OCI-LY1 (cell line): ENCODE results near the gene VWCE.

Experiments used
- H2AFZ ChIP-seq: fragments of 200-600 bp; sonication (generic), shearing (Covaris generic); 2 replicates; pipeline ENCODE4 v1.6.0; 2014; ENCODE audit warnings: antibody characterized with exemption, mild to moderate bottlenecking, low read length
- H3F3A ChIP-seq: fragments of 200-600 bp; sonication (generic), shearing (Covaris generic); 2 replicates; pipeline ENCODE4 v1.6.0; 2014; ENCODE audit warnings: mild to moderate bottlenecking, antibody characterized with exemption, low read length, moderate library complexity; ENCODE audit not compliant: insufficient read depth
- H3K27ac ChIP-seq: fragments of 200-600 bp; sonication (generic); 2 replicates; pipeline ENCODE4 v1.5.1; 2014; ENCODE audit warnings: low read length, mixed run types, mild to moderate bottlenecking, low read depth; ENCODE audit not compliant: poor library complexity, severe bottlenecking
- H3K27me3 ChIP-seq: fragments of 200-600 bp; sonication (generic); 2 replicates; pipeline ENCODE4 v1.6.0; 2014; ENCODE audit warnings: antibody characterized with exemption, mild to moderate bottlenecking, low read length, moderate library complexity; ENCODE audit not compliant: insufficient read depth
- H3K36me3 ChIP-seq: fragments of 200-600 bp; sonication (generic); 2 replicates; pipeline ENCODE4 v1.6.1; 2014; ENCODE audit warnings: mild to moderate bottlenecking, antibody characterized with exemption, low read length, moderate library complexity, mixed read lengths; ENCODE audit not compliant: insufficient read depth
- H3K4me1 ChIP-seq: fragments of 200-600 bp; sonication (generic); 2 replicates; pipeline ENCODE4 v1.5.1; 2014; ENCODE audit warnings: mild to moderate bottlenecking, low read length, moderate library complexity; ENCODE audit not compliant: insufficient read depth, severe bottlenecking
- H3K4me2 ChIP-seq: fragments of 200-600 bp; sonication (generic), shearing (Covaris generic); 2 replicates; pipeline ENCODE4 v1.6.1; 2014; ENCODE audit warnings: low read length
- H3K4me3 ChIP-seq: fragments of 200-600 bp; sonication (generic); 2 replicates; pipeline ENCODE4 v1.5.1; 2014; ENCODE audit warnings: low read length, low read depth, mild to moderate bottlenecking, mixed read lengths; ENCODE audit not compliant: poor library complexity, severe bottlenecking
- H3K79me2 ChIP-seq: fragments of 200-600 bp; shearing (Covaris generic); 2 replicates; pipeline ENCODE4 v1.6.1; 2016; ENCODE audit warnings: mixed run types, low read length, mixed read lengths; ENCODE audit not compliant: insufficient read depth
- H3K9ac ChIP-seq: fragments of 200-600 bp; sonication (generic), shearing (Covaris generic); 2 replicates; pipeline ENCODE4 v1.6.1; 2014; ENCODE audit warnings: mild to moderate bottlenecking, low read length, mixed read lengths
- H3K9me2 ChIP-seq: fragments of 200-600 bp; sonication (generic), shearing (Covaris generic); 2 replicates; pipeline ENCODE4 v1.6.1; 2014; ENCODE audit warnings: low read depth, mild to moderate bottlenecking, low read length, mixed read lengths
- H3K9me3 ChIP-seq: fragments of 200-600 bp; shearing (Covaris generic); 2 replicates; pipeline ENCODE4 v1.6.1; 2014; ENCODE audit warnings: low read length, mixed read lengths
- H4K20me1 ChIP-seq: fragments of 200-600 bp; sonication (generic), shearing (Covaris generic); 2 replicates; pipeline ENCODE4 v1.6.0; 2016; ENCODE audit warnings: mild to moderate bottlenecking, low read length; ENCODE audit not compliant: insufficient read depth
- EZH2 ChIP-seq: fragments of 200-600 bp; sonication (generic), shearing (Covaris generic); IDR thresholded peaks from 2 replicates; pipeline ENCODE4 v1.8.0; 2017; ENCODE audit warnings: borderline replicate concordance, mixed run types, mild to moderate bottlenecking, antibody characterized with exemption, low read length, moderate library complexity, mixed read lengths
- TF ChIP-seq, protein P1 (sequence below): fragments of 200-600 bp; sonication (generic), shearing (Covaris generic); IDR thresholded peaks from 2 replicates; pipeline ENCODE4 v1.5.1; 2017; ENCODE audit warnings: mild to moderate bottlenecking, antibody characterized with exemption, low read length, moderate library complexity, mixed read lengths

The VWCE gene

GRCh38 chr11:61341706-61342105 is 46.6 kb upstream of the VWCE start:
- Histone ChIP-seq H3K27ac (no peak overlapping the region), H3K27me3 (no peaks in the 10 kb centered on the region), H3K4me1 (peaks cover 1% of the 10 kb centered on the region), H4K20me1 (no peaks in the 10 kb centered on the region), H2AFZ (no peak overlapping the region), H3K9me3 (no peaks in the 10 kb centered on the region), H3F3A (no peaks in the 10 kb centered on the region; the same call in 1 of the 2 replicates), H3K36me3 (peaks cover 53% of the 10 kb centered on the region), H3K79me2 (no peaks in the 10 kb centered on the region), H3K9me2 (no peaks in the 10 kb centered on the region), H3K9ac (no peak overlapping the region), H3K4me2 (no peak overlapping the region), H3K4me3 (no peak overlapping the region)
- TF ChIP-seq EZH2: no peak
- TF ChIP-seq, protein P1, sequence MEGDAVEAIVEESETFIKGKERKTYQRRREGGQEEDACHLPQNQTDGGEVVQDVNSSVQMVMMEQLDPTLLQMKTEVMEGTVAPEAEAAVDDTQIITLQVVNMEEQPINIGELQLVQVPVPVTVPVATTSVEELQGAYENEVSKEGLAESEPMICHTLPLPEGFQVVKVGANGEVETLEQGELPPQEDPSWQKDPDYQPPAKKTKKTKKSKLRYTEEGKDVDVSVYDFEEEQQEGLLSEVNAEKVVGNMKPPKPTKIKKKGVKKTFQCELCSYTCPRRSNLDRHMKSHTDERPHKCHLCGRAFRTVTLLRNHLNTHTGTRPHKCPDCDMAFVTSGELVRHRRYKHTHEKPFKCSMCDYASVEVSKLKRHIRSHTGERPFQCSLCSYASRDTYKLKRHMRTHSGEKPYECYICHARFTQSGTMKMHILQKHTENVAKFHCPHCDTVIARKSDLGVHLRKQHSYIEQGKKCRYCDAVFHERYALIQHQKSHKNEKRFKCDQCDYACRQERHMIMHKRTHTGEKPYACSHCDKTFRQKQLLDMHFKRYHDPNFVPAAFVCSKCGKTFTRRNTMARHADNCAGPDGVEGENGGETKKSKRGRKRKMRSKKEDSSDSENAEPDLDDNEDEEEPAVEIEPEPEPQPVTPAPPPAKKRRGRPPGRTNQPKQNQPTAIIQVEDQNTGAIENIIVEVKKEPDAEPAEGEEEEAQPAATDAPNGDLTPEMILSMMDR: no peak

DNA sequence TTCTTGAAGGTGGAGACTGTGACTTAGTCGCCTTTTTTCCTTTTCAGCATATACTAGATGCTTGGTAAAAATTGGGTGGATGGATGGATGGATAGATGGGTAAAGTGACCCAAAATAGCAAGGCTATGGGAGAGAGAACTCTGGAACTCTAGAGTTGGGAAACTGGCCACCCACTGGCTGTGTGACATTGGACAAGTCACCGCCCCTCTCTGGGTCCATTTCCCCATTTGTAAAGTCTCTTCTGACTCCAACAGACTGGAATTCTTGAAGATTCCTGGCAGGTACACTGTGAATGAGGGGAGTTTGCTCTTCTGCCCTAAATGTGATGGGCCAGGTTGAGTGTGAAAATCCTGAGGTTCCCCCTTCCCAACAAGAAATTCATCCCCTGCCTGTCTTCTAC is 45.9 kb upstream of the VWCE start:
- no peak overlapping the region for H3K4me2 ChIP-seq
- no peak overlapping the region for H2AFZ ChIP-seq
- H3F3A ChIP-seq: no peaks in the 10 kb centered on the region; the same call in 1 of the 2 replicates
- H3K27ac ChIP-seq: no peak overlapping the region
- no peaks in the 10 kb centered on the region for H4K20me1 ChIP-seq
- no peak overlapping the region for H3K4me3 ChIP-seq
- H3K9me3 ChIP-seq: no peaks in the 10 kb centered on the region
- TF ChIP-seq EZH2: no peak
- TF ChIP-seq, protein P1: no peak
- H3K9ac ChIP-seq: no peak overlapping the region
- no peaks in the 10 kb centered on the region for H3K27me3 ChIP-seq
- H3K79me2 ChIP-seq: no peaks in the 10 kb centered on the region
- H3K36me3 ChIP-seq: peaks cover 46% of the 10 kb centered on the region
- H3K4me1 ChIP-seq: peaks cover 9% of the 10 kb centered on the region
- H3K9me2 ChIP-seq: no peaks in the 10 kb centered on the region

DNA sequence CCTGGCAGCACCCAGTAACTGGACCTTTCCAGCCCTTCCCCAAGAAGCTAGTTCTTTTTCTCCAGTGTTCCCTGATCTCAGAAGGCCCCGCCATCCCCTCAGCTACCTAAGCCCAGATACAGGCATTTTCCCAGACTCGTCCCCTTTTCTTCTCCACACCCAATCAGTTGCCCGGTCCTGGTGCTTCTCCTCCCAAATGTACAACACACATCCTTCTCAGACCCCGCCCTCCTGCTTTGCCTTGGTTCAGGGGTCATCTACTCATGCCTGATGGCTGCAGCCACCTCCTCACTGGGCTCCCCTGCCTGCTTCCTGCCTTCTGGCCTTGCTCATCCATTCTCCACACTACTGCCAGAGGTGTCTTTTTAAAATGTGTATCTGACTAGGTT is 44.4 kb upstream of the VWCE start:
- Histone ChIP-seq H3K9me3 (no peaks in the 10 kb centered on the region), H3K9ac (no peak overlapping the region), H3K9me2 (no peaks in the 10 kb centered on the region), H4K20me1 (no peaks in the 10 kb centered on the region), H3K79me2 (no peaks in the 10 kb centered on the region), H3K4me3 (no peak overlapping the region), H3K27me3 (no peaks in the 10 kb centered on the region), H2AFZ (no peak overlapping the region), H3K4me2 (no peak overlapping the region), H3K27ac (no peak overlapping the region), H3K4me1 (peaks cover 24% of the 10 kb centered on the region), H3K36me3 (peaks cover 35% of the 10 kb centered on the region), H3F3A (no peaks in the 10 kb centered on the region; the same call in 1 of the 2 replicates)
- TF ChIP-seq, protein P1: no peak
- TF ChIP-seq EZH2: no peak
